ENCODE data around the gene SRC. TPM values are rescaled to one million over a fixed set of nuclear protein-coding genes. Genes with fewer than 3 reads are reported as not detected.

Gene SRC
- total and polyA plus RNA-seq, 3 experiments from 2014 or later: 1.2 to 2.7 (median 2.4) TPM

DNA sequence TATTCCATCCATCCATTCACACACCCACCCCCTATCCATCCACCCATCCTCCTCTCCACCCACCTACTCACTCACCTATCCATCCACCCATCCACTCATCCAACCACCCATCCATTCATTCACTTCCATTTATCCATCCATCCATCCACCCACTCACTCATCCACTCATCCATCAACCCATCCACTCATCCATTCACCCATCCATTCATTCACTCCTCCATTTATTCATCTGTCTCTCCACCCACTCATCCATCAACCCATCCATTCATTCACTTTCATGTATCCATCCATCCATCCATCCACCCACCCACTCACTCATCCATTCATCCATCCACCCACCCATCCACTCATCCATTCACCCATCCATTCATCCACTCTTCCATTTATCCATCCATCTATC lies 84.1 kb downstream of the SRC start:
- peaks cover 0 to 4% of the 10 kb centered on the region in 2 donors for H3K27me3 Mint-ChIP-seq
- DNase-seq: no peak
- Histone ChIP-seq H3K4me1 (ENCODE audit: insufficient read depth, low read length) (no peaks in the 10 kb centered on the region), H3K9me3 (ENCODE audit: low read length) (no peaks in the 10 kb centered on the region), H3K36me3 (ENCODE audit: insufficient read depth, low read length) (no peaks in the 10 kb centered on the region), H3K27ac (ENCODE audit: low read depth, low read length) (no peak overlapping the region), H3K4me3 (ENCODE audit: low read length) (no peak overlapping the region), H3K27me3 (ENCODE audit: insufficient read depth, low read length, poor library complexity, severe bottlenecking) (no peaks in the 10 kb centered on the region)
- no peaks in the 10 kb centered on the region for H3K9me3 Mint-ChIP-seq
- ChIA-PET CTCF (no interaction called here), POLR2A (no interaction called here)
- H3K27ac Mint-ChIP-seq: no peak overlapping the region
- H3K4me3 Mint-ChIP-seq: no peak overlapping the region
- no peaks in the 10 kb centered on the region for H3K36me3 Mint-ChIP-seq
- H3K4me1 Mint-ChIP-seq: no peaks in the 10 kb centered on the region

DNA sequence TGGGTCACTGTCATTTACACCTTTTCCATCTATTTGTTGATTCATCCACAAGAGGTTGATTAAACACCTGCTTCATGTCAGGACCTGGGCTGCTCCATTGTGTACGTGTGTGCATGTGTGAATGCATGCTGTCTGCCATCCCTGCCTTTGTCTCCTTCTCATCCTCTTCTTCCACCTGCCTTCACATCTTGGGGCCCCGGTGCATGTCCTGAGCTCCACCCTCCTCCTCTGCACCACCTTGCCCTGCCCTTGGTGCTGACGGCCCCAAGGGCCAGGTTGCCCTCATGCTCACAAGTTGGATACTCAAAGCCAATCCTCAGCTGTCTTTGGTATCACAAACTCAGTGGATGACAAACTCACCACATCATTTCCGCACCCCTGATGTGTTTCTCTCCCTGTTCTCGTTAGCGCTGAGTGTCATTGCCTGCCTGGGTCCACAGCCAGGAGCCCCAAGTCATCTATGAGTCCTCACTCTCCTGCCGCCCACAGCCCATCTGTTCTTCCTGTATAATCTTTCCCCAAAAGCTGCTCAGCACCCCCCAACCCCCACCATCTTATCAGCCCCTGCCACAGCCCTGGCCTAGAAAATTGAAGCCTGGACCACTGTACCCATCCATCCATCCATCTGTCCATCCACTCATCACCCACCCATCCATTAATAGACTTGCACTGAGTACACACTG lies 85.0 kb downstream of the SRC start:
- Histone ChIP-seq H3K27ac (ENCODE audit: low read depth, low read length) (no peak overlapping the region), H3K4me3 (ENCODE audit: low read length) (no peak overlapping the region), H3K4me1 (ENCODE audit: insufficient read depth, low read length) (no peaks in the 10 kb centered on the region), H3K9me3 (ENCODE audit: low read length) (no peaks in the 10 kb centered on the region), H3K36me3 (ENCODE audit: insufficient read depth, low read length) (no peaks in the 10 kb centered on the region), H3K27me3 (ENCODE audit: insufficient read depth, low read length, poor library complexity, severe bottlenecking) (no peaks in the 10 kb centered on the region)
- no peaks in the 10 kb centered on the region for H3K9me3 Mint-ChIP-seq
- H3K27me3 Mint-ChIP-seq: no peaks in the 10 kb centered on the region
- no peak overlapping the region for H3K27ac Mint-ChIP-seq
- DNase-seq: no peak
- H3K4me3 Mint-ChIP-seq: no peak overlapping the region
- POLR2A ChIA-PET: no interaction called here
- no peaks in the 10 kb centered on the region for H3K4me1 Mint-ChIP-seq
- CTCF ChIA-PET: no interaction called here
- no peaks in the 10 kb centered on the region for H3K36me3 Mint-ChIP-seq

DNA sequence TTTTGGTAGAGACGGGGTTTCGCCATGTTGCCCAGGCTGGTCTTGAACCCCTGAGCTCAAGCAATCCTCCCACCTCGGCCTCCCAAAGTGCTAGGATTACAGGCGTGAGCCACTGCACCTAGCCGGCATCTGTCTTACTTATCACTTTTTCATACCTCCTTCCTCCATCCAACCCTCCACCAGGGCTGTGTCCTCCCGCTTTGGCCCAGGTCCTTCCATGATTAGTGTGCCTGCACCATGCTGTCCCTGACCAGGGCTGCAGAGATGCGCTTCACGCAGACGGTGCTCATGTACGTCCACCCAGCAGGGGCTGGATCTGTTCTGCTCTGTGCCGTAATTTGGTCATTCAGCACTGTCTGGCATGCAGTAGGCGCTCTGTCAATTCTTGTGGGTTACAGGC lies 85.8 kb downstream of the SRC start:
- Mint-ChIP-seq H3K27ac (no peak overlapping the region), H3K4me3 (no peak overlapping the region), H3K27me3 (peaks cover 3 to 5% of the 10 kb centered on the region in 2 donors), H3K4me1 (no peaks in the 10 kb centered on the region), H3K9me3 (no peaks in the 10 kb centered on the region), H3K36me3 (no peaks in the 10 kb centered on the region)
- H3K27me3 ChIP-seq (ENCODE audit: insufficient read depth, low read length, poor library complexity, severe bottlenecking): no peaks in the 10 kb centered on the region
- no peak for DNase-seq
- H3K4me1 ChIP-seq (ENCODE audit: insufficient read depth, low read length): no peaks in the 10 kb centered on the region
- no peak overlapping the region for H3K4me3 ChIP-seq (ENCODE audit: low read length)
- H3K36me3 ChIP-seq (ENCODE audit: insufficient read depth, low read length): no peaks in the 10 kb centered on the region
- POLR2A ChIA-PET: no interaction called here
- no peak overlapping the region for H3K27ac ChIP-seq (ENCODE audit: low read depth, low read length)
- H3K9me3 ChIP-seq (ENCODE audit: low read length): no peaks in the 10 kb centered on the region
- CTCF ChIA-PET: no interaction called here

DNA sequence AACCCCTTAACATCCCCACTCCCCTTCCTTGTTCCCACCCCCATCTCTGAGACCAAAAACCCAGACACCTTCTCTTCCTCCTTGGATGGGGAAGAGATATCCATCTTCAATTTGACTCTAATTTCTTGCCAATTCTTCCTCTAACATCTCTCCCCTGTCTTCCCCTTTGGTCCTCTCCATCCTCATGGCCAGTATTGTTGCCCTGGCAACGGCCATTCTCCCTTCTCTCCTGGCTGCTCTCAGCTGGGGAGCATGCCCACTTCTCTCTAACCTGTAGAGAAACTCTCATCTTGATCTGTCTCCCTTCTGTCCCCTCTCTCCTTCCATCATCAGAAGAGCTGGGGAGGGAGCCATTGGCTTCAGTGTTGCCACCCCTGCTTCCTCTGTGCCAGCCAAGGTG lies 86.7 kb downstream of the SRC start:
- H3K9me3 Mint-ChIP-seq: no peaks in the 10 kb centered on the region
- no peak for DNase-seq
- ChIA-PET CTCF (no interaction called here), POLR2A (no interaction called here)
- no peaks in the 10 kb centered on the region for H3K36me3 Mint-ChIP-seq
- no peak overlapping the region for H3K27ac Mint-ChIP-seq
- H3K4me1 ChIP-seq (ENCODE audit: insufficient read depth, low read length): no peaks in the 10 kb centered on the region
- no peak overlapping the region for H3K4me3 ChIP-seq (ENCODE audit: low read length)
- H3K27me3 ChIP-seq (ENCODE audit: insufficient read depth, low read length, poor library complexity, severe bottlenecking): no peaks in the 10 kb centered on the region
- H3K4me1 Mint-ChIP-seq: no peaks in the 10 kb centered on the region
- H3K27ac ChIP-seq (ENCODE audit: low read depth, low read length): no peak overlapping the region
- no peaks in the 10 kb centered on the region for H3K36me3 ChIP-seq (ENCODE audit: insufficient read depth, low read length)
- H3K27me3 Mint-ChIP-seq: peaks cover 4 to 6% of the 10 kb centered on the region in 2 donors
- H3K4me3 Mint-ChIP-seq: no peak overlapping the region
- no peaks in the 10 kb centered on the region for H3K9me3 ChIP-seq (ENCODE audit: low read length)

DNA sequence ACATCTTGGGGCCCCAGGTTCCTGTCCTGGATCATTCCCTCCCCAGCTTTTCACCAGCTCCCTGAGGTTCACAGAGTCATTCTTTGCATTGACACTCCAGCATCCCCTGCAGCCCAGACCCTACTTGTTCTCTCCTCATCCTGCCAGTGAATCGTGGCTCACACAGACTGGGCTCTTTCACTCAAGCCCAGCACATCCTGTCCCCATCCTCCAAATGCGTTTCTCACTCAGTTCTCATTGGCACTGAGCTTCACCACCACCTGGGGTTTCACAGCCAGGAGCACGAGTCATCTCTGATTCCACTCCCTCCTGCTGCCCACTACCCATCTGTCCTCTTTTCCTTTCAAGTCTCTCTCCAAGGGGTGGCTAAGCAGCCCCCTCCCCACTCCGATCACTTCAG lies 89.7 kb downstream of the SRC start:
- no peaks in the 10 kb centered on the region for H3K36me3 ChIP-seq (ENCODE audit: insufficient read depth, low read length)
- Mint-ChIP-seq H3K4me3 (no peak overlapping the region), H3K27me3 (peaks cover 13 to 21% of the 10 kb centered on the region in 2 donors), H3K9me3 (no peaks in the 10 kb centered on the region), H3K4me1 (no peaks in the 10 kb centered on the region), H3K27ac (no peak overlapping the region), H3K36me3 (peaks cover 0 to 1% (median 0%) of the 10 kb centered on the region in 3 donors)
- H3K4me1 ChIP-seq (ENCODE audit: insufficient read depth, low read length): no peaks in the 10 kb centered on the region
- H3K9me3 ChIP-seq (ENCODE audit: low read length): no peaks in the 10 kb centered on the region
- ChIA-PET CTCF (no interaction called here), POLR2A (no interaction called here)
- no peak for DNase-seq
- no peak overlapping the region for H3K4me3 ChIP-seq (ENCODE audit: low read length)
- H3K27me3 ChIP-seq (ENCODE audit: insufficient read depth, low read length, poor library complexity, severe bottlenecking): no peaks in the 10 kb centered on the region
- no peak overlapping the region for H3K27ac ChIP-seq (ENCODE audit: low read depth, low read length)

DNA sequence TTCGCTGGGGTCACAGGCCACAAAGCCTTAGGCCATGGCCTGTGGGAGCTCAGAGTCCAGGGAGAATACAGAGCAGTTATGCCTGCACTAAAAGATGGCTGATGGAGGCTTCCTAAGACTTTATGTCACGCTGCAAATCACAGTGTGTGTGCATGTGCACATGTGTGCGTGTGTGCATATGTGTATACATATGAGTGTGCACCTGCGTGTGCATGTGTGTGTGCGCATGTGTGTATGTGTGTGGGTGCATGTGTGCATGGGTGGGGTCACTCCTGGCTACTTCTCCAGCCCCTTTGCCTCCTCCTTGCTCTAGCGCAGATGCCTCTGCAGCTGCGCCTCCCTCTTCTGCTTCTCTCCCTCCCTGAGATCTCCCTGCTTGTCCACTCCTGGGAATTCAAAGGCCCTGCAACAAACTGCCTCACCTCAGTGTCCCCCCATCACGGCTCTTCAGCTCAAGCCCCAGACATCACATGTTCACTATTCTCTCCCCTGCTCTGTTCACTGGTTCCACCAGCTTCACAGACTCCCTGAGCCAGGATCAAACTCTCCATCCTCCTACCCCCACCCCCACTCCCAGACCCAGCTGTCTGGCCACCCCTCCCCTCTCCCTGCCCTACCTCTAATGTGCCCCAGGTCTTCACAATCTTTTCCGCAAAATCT lies 90.7 kb downstream of the SRC start:
- no peak for DNase-seq
- POLR2A ChIA-PET: no interaction called here
- peaks cover 0 to 1% (median 0%) of the 10 kb centered on the region in 3 donors for H3K36me3 Mint-ChIP-seq
- CTCF ChIA-PET: no interaction called here
- H3K9me3 ChIP-seq (ENCODE audit: low read length): no peaks in the 10 kb centered on the region
- H3K27me3 ChIP-seq (ENCODE audit: insufficient read depth, low read length, poor library complexity, severe bottlenecking): no peaks in the 10 kb centered on the region
- no peaks in the 10 kb centered on the region for H3K36me3 ChIP-seq (ENCODE audit: insufficient read depth, low read length)
- no peak overlapping the region for H3K4me3 ChIP-seq (ENCODE audit: low read length)
- H3K27me3 Mint-ChIP-seq: peaks cover 13 to 21% of the 10 kb centered on the region in 2 donors
- no peaks in the 10 kb centered on the region for H3K4me1 ChIP-seq (ENCODE audit: insufficient read depth, low read length)
- H3K27ac Mint-ChIP-seq: no peak overlapping the region
- no peaks in the 10 kb centered on the region for H3K4me1 Mint-ChIP-seq
- no peaks in the 10 kb centered on the region for H3K9me3 Mint-ChIP-seq
- H3K4me3 Mint-ChIP-seq: no peak overlapping the region
- H3K27ac ChIP-seq (ENCODE audit: low read depth, low read length): no peak overlapping the region

DNA sequence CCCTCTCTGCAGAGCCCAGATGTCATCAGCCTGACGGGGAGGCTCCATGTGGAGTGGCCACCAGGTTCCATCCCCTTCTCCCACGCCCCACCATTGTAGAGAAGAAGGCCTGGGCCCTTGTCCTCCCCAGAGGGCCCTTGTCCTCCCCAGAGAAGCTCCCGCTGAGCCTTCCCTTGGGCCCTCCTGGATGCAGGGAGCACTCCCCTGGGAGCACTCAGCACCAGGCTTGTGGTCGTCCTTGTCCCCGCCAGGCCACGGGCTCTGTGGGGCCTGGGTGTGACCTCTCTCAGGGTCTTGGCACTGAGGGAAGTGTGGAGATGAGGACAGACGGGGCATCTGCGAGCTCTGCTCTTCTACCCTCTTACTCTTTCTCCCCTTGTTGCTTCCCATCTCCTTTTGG lies 91.7 kb downstream of the SRC start:
- Histone ChIP-seq H3K27me3 (ENCODE audit: insufficient read depth, low read length, poor library complexity, severe bottlenecking) (no peaks in the 10 kb centered on the region), H3K9me3 (ENCODE audit: low read length) (no peaks in the 10 kb centered on the region), H3K27ac (ENCODE audit: low read depth, low read length) (no peak overlapping the region), H3K4me1 (ENCODE audit: insufficient read depth, low read length) (no peaks in the 10 kb centered on the region), H3K36me3 (ENCODE audit: insufficient read depth, low read length) (no peaks in the 10 kb centered on the region), H3K4me3 (ENCODE audit: low read length) (no peak overlapping the region)
- Mint-ChIP-seq H3K27ac (no peak overlapping the region), H3K9me3 (no peaks in the 10 kb centered on the region), H3K27me3 (peaks cover 13 to 21% of the 10 kb centered on the region in 2 donors), H3K4me1 (no peaks in the 10 kb centered on the region), H3K36me3 (peaks cover 0 to 1% (median 0%) of the 10 kb centered on the region in 3 donors), H3K4me3 (no peak overlapping the region)
- no peak for DNase-seq
- ChIA-PET CTCF (no interaction called here), POLR2A (no interaction called here)

DNA sequence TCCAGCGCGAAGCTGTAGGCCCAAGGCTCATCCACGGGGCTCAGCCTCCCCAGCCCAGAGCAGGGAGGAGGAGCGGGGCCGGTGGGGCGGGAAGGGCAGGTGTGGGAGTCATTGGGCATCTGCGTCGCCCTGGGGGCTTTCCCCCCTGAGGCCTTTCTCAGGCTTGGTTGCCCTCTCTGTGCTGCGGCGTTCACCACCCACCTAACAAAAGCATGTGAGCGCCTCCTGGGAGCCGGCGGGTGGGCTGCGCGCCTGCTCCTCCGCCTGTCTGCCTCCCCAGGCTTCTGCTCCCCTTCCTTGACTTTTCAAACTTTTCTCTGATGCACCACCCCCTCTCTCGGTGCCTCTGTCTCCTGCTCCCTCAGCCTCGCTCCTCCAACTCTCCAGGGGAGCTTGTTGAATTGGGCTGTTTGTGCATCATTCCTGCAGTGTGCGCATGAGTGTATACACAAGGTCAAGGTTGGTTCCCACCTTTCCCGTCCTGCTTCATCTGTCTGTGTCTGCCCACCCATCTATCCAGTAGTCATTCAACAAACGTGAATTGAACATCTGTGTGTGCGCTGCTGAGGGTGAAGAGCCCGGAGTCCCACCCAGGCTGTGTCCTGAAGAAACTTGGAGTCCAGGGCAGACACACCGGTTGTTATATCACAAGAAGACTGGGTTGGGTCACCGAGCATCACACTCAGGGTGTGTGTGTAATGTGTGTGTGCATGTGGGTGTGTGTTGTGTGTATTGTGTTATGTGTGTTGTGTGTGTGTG lies 92.7 kb downstream of the SRC start:
- H3K27me3 Mint-ChIP-seq: peaks cover 13 to 21% of the 10 kb centered on the region in 2 donors
- ChIA-PET POLR2A (no interaction called here), CTCF (no interaction called here)
- H3K4me3 Mint-ChIP-seq: no peak overlapping the region
- peaks cover 0 to 1% (median 0%) of the 10 kb centered on the region in 3 donors for H3K36me3 Mint-ChIP-seq
- Histone ChIP-seq H3K9me3 (ENCODE audit: low read length) (no peaks in the 10 kb centered on the region), H3K4me1 (ENCODE audit: insufficient read depth, low read length) (no peaks in the 10 kb centered on the region), H3K27me3 (ENCODE audit: insufficient read depth, low read length, poor library complexity, severe bottlenecking) (no peaks in the 10 kb centered on the region), H3K27ac (ENCODE audit: low read depth, low read length) (no peak overlapping the region), H3K4me3 (ENCODE audit: low read length) (no peak overlapping the region), H3K36me3 (ENCODE audit: insufficient read depth, low read length) (no peaks in the 10 kb centered on the region)
- no peak overlapping the region for H3K27ac Mint-ChIP-seq
- no peaks in the 10 kb centered on the region for H3K4me1 Mint-ChIP-seq
- no peaks in the 10 kb centered on the region for H3K9me3 Mint-ChIP-seq
- DNase-seq: no peak

Measured in CD8-positive, alpha-beta memory T cell (primary cell).